GM19467 (cell line): ENCODE measurements around the gene MAP1LC3B.

Experiments used
- ATAC-seq: cut with Tn5 transposase; IDR thresholded peaks from one replicate; pipeline ENCODE4 v1.9.1; 2021; ENCODE audit warnings: mild to moderate bottlenecking, moderate library complexity; ENCODE audit not compliant: unreplicated experiment

The MAP1LC3B gene

DNA sequence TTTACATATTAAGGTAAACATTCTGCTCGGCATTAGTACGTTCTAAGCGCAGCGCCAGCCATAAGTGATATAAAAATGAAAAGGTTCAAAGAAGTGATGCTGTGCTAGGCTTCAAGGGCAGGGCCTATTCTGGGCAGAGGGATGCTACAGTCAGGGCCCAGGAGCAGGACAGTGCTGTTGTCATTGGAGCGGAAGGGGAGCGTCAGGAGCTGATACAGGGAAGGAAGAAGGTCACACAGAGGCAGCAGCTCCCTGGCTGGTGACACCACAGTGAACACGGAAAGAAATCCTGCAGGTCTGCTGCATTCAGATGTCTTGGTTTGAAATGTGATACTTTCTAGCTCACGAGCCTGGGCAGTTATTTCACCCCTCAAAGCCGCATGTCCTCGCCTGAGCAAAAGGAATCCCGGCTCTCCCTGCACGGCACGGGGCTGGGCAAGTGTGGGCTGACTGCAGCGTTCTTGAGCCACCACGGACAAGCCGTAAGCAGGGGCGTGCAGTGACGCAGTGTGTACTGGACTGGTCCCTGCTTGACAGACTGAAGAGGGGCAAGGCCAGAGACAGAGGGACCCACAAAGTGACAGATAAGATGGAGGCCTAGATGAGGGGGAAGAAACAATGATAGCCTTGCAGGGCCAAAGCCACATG, 59.6 kb downstream of the MAP1LC3B start:
- no peak for ATAC-seq

- ATAC-seq, result no peak
These were observed 61.2 kb downstream of the MAP1LC3B start for GRCh38 chr16:87453326-87453725.
